GM19468 (cell line): ENCODE results near the gene SH3RF1.
"Not testable (repeated sequence)": the region's sequence is repeated elsewhere in the genome, so short reads cannot be mapped to it uniquely, and the experiment has no call there.

Experiments used
- ATAC-seq: cut with Tn5 transposase; IDR thresholded peaks from one replicate; pipeline ENCODE4 v1.9.1; 2021; ENCODE audit warnings: mild to moderate bottlenecking, moderate library complexity, moderate number of reproducible peaks; ENCODE audit not compliant: unreplicated experiment; ENCODE audit errors: extremely low read depth

SH3RF1 gene

DNA sequence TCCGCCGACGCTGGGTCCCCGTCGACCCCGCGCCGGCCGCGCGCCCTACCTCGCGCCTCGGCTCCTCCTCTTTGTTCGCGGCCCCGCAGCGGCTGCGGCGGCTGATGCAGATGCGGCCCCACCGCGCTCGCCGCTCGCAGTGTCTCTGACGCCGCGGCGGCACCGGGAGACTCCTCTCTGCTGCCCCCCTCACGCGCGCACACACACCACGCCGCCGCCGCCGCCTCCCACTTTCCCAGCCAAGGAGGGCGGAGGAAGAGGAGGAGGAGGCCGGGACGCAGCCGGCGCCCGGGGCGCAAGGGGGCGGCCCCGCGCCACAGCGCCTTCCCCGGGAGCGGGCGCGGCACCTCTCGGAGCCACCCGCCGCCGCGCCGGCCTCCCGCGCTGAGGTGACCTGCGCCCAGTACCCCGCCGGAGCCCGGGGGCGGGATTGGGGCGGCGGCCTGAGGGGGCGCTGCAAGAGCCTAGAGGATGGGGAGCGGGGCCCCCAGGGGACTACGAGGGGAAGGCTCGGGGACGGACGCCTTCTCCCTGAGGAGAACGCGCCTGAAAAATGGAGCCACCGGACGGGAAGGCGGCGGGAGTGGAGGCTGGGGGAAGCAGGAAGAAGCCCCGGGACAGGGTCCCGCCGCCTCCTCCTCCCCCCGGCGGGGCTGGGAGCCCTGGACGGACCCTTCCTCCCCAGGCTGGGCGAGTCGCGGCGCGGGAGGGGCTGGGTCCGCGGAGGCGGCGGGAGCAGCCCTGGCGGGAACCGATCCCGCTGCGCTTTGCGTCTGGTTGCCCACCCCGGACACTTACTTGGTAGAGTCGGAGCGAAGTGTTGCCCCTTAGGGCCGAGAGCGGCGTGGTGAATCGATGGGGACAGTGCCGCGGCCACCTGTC lies at the start of gene SH3RF1:
Gene SH3RF1 (minus strand): TSS at position 147 of the 882 bp plus-strand sequence. CDS start 1,744 bp downstream, outside the sequence.
- ATAC-seq = peak; percentile 55

DNA sequence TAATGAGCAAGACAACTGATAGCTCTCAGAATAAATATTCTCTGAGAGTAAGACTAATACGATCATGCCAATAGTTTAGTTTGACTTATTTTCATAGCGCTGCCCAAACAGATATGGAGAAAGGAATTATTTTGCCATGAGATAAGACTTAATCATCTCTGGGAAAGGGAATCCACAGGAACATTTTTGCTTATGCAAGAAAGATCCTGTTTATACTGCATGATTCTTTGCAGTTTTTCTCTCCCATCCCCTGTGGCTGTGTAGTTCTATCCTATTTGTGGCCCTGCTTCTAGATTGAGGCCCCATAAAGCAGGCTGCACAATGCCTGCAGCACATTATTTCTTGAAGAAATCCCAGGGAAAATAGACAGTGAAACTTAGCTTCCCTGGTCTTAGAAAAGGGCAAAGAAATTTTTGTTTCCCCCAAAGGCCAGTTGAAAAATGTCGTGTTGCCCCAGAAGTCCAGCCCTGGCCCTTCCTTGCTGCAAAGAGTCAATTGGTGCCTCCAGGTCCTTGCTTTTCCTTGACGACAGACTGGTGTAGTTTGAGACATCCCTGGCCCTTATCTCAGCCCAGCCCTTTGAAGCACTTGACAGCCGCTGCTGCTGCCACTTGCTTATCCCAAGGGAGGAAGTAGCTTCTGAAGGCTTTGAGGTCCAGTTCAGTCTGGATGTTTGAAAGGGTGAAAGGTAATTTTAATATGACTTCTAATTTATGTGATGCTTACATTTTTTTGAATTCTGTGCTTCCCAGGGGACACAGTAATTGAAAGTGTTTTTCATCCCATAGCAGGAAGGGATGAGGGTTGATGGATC lies 45.0 kb upstream of the SH3RF1 start:
- ATAC-seq = no peak

DNA sequence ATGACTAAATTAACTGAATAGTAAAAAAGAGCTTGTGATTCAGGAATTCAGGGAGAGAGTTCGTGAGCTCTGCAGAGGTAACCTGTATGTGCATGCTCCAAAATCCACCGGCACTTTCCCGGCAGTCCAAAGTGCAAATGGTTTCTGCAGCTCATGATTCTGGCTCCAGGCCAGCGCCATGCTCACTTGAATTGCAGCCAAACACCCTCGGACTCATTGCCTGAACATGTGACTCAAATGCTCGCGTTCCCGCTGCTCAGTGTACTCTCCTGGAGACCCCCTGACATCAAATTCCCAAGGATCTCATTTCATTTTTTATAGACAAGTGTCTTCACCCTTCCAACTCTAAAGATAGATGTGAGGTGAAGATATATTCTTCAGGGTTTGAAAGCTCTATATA lies 44.1 kb upstream of the SH3RF1 start:
- no peak for ATAC-seq

- no peak for ATAC-seq
Measured at GRCh38 chr4:169313732-169314131, 43.0 kb upstream of the SH3RF1 start.

- no peak for ATAC-seq
Measured at GRCh38 chr4:169312690-169313422, 42.1 kb upstream of the SH3RF1 start.

DNA sequence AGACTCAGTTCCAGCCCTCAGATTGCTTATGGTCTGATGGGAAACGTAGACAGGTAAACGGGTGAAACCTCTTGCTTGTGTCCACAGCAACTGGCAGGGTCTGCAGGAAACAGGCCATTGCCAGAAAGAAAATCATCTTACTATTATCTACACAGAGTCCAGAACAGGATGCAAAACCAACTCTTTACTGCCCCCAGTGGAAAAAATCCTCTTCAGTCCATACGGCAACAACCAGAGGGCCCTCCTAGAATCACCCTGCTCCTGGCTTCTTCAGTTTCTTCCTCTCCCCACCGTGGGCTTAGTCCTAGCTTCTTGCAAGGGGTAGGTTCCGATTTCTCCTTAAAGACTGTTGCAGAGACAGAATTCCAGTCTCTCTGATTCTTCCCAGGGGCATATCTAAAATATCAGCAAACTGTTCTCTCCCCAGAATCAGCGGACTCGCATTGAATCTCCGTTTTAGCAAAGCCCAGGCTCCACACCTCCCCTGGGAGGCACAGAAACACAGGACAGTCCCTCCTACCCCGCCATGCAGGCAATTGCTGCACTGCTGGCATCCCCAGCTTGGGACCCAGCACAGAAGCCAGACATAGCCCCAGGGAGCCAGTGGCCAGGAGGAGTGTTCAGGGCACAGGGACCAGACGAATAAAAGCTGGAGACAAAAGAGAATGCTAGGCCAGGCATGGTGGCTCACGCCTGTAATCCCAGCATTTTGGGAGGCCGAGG lies 41.0 kb upstream of the SH3RF1 start:
- no peak for ATAC-seq

DNA sequence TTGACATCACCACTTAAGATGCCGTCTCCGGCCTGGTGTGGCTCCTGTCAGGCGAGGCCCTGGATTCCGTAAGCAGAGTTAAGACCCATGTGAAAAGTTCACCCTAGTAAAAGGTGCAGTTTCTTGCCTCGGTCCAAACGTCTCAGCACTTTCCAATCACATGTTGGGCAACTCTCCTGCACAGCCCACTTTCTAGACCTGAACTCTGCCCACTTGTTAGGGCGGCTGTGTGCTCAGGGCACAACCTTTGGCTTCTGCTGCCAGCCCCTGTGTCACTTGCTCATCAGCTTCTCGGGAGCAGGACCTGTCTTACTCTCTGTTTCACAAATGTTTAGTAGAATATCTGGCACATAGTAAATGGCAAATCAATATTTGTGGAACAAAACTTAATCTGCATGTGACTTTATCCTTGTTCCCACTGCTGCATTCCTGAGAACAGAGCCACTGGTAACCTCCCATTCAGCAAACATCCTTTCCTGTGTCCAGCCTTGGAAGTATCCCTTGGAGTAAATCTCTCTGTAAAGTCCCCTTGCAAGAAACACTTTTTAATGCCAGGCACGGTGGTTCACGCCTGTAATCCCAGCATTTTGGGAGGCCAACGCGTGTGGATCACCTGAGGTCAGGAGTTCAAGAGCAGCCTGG lies 38.7 kb upstream of the SH3RF1 start:
- no peak for ATAC-seq

- no peak for ATAC-seq
Measured at GRCh38 chr4:169307576-169307975, 36.8 kb upstream of the SH3RF1 start.

- no peak for ATAC-seq
Measured at GRCh38 chr4:169305651-169306050, 34.9 kb upstream of the SH3RF1 start.

GRCh38 chr4:169305173-169305572 lies 34.4 kb upstream of the SH3RF1 start:
- ATAC-seq = no peak

DNA sequence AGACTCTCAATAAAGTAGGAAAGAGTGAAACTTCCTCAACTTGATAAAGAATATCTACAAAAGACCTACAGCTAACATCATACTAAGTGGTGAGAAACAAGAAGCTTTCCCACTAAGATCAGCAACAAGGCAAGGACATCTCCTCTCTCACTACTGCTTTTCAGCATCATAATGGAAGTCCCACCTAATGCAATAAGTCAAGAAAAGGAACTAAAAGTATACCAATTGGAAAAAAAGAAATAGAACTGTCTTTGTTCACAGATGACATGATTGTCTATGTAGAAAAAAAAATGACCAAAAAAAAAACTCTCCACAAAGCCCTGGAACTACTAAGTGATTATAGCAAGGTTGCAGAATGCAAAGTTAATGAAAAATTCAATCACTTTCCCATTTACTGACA lies 25.1 kb upstream of the SH3RF1 start:
- ATAC-seq = no peak

- peak; percentile 70 for ATAC-seq
Measured at GRCh38 chr4:169293343-169294176, 22.8 kb upstream of the SH3RF1 start.

- ATAC-seq = not testable (repeated sequence)
Measured at GRCh38 chr4:169287983-169288382, 17.2 kb upstream of the SH3RF1 start.

GRCh38 chr4:169286562-169287301 lies 16.0 kb upstream of the SH3RF1 start:
- ATAC-seq = no peak

DNA sequence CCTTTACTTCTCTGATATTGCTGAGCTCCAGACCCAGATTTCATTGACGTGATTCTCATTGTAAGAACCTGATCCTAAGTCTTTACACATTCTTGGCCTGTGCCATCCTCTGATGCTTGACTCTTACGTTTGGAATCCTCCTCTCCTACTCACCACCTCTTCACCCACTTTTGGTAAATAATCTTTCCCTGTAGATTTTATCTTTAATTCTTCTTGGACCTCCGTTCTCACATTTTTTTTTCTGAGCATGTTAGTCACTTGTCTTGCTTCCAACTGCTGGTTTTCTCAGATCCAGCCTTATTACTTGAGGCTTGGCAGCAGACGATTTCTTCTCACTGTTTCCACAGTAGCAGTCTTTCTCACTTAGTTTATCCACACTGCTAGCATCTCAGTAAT lies 12.4 kb upstream of the SH3RF1 start:
- ATAC-seq = no peak

- no peak for ATAC-seq
Measured at GRCh38 chr4:169282429-169283113, 11.8 kb upstream of the SH3RF1 start.

GRCh38 chr4:169279108-169279507 lies 8.4 kb upstream of the SH3RF1 start:
- ATAC-seq = no peak
